ENCODE data around the gene CABP7.

Gene CABP7

GRCh38 chr22:29780748-29781676 lies 61.2 kb downstream of the CABP7 start:
- no peak for DNase-seq

All from NCI-H1048 (cell line).